ENCODE results near the gene DACT1. TPM values are rescaled to one million over a fixed set of nuclear protein-coding genes. Genes with fewer than 3 reads are reported as not detected.

DACT1 gene
- polyA plus RNA-seq, 1 experiment: 17.8 TPM

DNA sequence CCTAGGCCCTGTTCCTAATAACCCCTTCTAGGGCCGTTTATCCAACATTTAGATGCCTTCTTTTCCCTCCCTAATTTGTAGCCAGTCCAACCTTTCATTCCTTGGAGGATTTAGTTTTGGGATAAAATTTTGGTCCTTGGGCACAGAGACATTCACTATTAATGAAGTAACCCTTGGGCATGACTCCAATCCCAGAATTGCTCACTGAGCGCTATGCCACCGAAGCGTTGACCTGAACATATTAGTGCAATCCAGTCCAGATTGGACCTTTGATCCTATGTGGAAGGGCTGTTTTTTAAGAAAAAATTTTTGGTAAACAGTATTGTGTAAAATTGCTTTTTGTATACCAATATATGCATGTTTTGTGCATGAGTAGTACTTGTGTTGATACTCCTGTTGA is 10.0 kb downstream of the DACT1 start:
- H3K4me3 ChIP-seq (ENCODE audit: low read depth, low read length): no peak overlapping the region
- POLR2A ChIA-PET: no interaction called here
- H3K27me3 ChIP-seq (ENCODE audit: control insufficient read depth, insufficient read depth, low read length): no peaks in the 10 kb centered on the region
- CTCF ChIA-PET: no interaction called here
- TF ChIP-seq, protein P1, sequence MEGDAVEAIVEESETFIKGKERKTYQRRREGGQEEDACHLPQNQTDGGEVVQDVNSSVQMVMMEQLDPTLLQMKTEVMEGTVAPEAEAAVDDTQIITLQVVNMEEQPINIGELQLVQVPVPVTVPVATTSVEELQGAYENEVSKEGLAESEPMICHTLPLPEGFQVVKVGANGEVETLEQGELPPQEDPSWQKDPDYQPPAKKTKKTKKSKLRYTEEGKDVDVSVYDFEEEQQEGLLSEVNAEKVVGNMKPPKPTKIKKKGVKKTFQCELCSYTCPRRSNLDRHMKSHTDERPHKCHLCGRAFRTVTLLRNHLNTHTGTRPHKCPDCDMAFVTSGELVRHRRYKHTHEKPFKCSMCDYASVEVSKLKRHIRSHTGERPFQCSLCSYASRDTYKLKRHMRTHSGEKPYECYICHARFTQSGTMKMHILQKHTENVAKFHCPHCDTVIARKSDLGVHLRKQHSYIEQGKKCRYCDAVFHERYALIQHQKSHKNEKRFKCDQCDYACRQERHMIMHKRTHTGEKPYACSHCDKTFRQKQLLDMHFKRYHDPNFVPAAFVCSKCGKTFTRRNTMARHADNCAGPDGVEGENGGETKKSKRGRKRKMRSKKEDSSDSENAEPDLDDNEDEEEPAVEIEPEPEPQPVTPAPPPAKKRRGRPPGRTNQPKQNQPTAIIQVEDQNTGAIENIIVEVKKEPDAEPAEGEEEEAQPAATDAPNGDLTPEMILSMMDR (IDR thresholded peaks at IDR 0.05; ENCODE audit: insufficient read depth, low read depth, low read length): no peak
- no peak for DNase-seq (ENCODE audit: low read depth)
- peaks cover 7% of the 10 kb centered on the region for H3K36me3 ChIP-seq (ENCODE audit: control insufficient read depth, insufficient read depth, low read length)

DNA sequence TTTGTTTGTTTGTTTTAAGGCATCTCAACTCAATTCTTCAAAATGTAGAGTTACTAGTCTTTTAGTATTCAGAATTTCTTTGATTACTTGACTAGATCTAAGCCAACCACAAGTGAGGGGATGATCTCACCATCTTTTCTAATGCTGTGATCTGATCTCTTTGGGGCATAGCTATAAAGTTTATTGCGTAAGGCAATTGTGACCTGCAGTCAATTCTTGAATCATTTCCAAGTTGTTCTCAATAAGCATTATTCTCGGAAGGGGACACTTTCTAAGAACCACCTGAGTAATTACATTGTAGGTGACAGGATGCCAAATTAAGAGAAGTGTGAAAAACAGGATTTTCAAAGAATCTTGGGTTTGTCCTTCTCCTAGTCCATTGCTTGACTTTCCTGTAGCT is 13.1 kb downstream of the DACT1 start:
- TF ChIP-seq, protein P1 (IDR thresholded peaks at IDR 0.05; ENCODE audit: insufficient read depth, low read depth, low read length): no peak
- Histone ChIP-seq H3K27me3 (ENCODE audit: control insufficient read depth, insufficient read depth, low read length) (no peaks in the 10 kb centered on the region), H3K4me3 (ENCODE audit: low read depth, low read length) (no peak overlapping the region), H3K36me3 (ENCODE audit: control insufficient read depth, insufficient read depth, low read length) (peaks cover 2% of the 10 kb centered on the region)
- ChIA-PET POLR2A (no interaction called here), CTCF (interaction anchor here (0.9 kb wide), 1 partner anchor 15 kb away, joined by 3 read pairs; no protein-coding TSS in a partner anchor)
- DNase-seq (ENCODE audit: low read depth): no peak

DNA sequence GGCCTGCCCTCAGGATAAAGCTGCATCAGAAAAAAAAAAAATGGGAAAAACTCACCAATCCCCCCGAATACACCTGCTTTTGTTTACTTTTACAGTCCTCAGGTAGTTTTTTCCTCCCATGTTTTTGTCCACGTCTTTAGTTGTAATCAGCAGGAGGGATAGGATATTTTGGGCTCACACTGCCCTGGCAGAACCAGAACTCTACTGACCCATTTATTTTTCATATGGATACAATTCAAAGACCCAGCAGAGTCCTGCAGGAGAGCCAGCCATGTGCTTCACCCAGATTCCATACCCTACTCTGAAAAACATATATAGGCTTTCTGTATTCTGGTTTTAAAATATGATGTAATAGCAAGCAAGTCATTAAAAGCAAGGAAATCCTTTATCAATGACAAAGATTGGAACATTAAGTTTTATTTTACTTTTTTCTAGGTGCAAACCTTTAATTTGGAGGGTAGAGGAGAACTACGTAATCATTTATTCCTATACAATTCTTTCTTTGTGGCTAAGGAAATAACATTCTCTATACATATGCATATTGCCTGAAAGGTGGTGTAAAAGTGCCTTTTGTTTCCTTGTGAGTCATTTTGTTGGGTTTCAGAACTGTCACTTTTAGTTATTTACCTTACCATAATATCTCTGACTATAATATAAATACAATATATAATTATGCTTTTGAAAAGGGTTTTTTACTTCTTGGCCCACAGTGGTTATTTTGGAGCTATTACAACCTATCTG is 19.1 kb downstream of the DACT1 start:
- POLR2A ChIA-PET: no interaction called here
- no peak for DNase-seq (ENCODE audit: low read depth)
- no peaks in the 10 kb centered on the region for H3K27me3 ChIP-seq (ENCODE audit: control insufficient read depth, insufficient read depth, low read length)
- CTCF ChIA-PET: no interaction called here
- TF ChIP-seq, protein P1 (IDR thresholded peaks at IDR 0.05; ENCODE audit: insufficient read depth, low read depth, low read length): no peak
- no peaks in the 10 kb centered on the region for H3K36me3 ChIP-seq (ENCODE audit: control insufficient read depth, insufficient read depth, low read length)
- no peak overlapping the region for H3K4me3 ChIP-seq (ENCODE audit: low read depth, low read length)

DNA sequence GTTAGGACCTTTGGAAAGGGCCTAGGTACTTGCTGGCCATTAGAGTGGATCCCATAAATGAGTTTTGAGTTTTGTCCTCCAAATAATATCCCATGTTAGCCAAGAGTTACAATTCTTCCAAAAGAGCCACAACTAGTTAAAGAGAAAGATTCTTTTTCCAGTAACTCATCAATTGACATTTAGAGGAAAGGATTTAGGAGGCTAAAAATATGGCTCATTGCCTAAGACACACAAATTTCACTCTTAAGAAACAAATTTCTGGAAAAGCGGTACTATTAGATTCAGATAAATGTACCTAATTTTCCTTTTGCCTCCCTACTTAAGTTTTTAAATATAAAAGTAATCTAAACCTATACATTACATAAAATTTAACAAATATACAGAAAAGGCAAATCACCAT is 21.3 kb downstream of the DACT1 start:
- Histone ChIP-seq H3K4me3 (ENCODE audit: low read depth, low read length) (no peak overlapping the region), H3K27me3 (ENCODE audit: control insufficient read depth, insufficient read depth, low read length) (no peaks in the 10 kb centered on the region), H3K36me3 (ENCODE audit: control insufficient read depth, insufficient read depth, low read length) (no peaks in the 10 kb centered on the region)
- DNase-seq (ENCODE audit: low read depth): no peak
- CTCF ChIA-PET: no interaction called here
- TF ChIP-seq, protein P1 (IDR thresholded peaks at IDR 0.05; ENCODE audit: insufficient read depth, low read depth, low read length): no peak
- POLR2A ChIA-PET: no interaction called here

DNA sequence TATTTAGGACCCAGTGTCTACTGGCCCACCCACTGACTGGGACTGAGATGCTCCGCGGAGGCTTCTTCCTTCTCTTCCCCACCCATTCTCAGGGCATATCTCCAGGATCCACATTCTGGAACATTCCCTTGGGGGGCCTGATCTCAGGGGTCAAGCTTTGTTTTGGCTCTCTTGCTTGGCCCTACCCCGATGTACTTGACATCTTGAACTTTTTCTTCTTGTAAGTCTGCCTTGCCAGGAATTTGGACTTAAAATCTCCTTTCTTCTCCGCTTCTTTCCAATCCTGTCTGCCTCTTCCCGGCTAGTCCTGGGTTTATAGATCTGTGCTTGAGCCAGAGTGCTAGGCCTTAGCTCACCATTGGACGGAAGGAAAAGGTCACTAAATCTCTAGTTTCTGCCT is 22.1 kb downstream of the DACT1 start:
- ChIA-PET POLR2A (no interaction called here), CTCF (no interaction called here)
- Histone ChIP-seq H3K27me3 (ENCODE audit: control insufficient read depth, insufficient read depth, low read length) (no peaks in the 10 kb centered on the region), H3K4me3 (ENCODE audit: low read depth, low read length) (no peak overlapping the region), H3K36me3 (ENCODE audit: control insufficient read depth, insufficient read depth, low read length) (no peaks in the 10 kb centered on the region)
- TF ChIP-seq, protein P1 (IDR thresholded peaks at IDR 0.05; ENCODE audit: insufficient read depth, low read depth, low read length): no peak
- DNase-seq (ENCODE audit: low read depth): no peak
